ENCODE measurements around the gene ZNF746. TPM values are rescaled to one million over a fixed set of nuclear protein-coding genes. Genes with fewer than 3 reads are reported as not detected.

The ZNF746 gene
- total RNA-seq, 1 experiment from 2014 or later = 22.2 TPM

DNA sequence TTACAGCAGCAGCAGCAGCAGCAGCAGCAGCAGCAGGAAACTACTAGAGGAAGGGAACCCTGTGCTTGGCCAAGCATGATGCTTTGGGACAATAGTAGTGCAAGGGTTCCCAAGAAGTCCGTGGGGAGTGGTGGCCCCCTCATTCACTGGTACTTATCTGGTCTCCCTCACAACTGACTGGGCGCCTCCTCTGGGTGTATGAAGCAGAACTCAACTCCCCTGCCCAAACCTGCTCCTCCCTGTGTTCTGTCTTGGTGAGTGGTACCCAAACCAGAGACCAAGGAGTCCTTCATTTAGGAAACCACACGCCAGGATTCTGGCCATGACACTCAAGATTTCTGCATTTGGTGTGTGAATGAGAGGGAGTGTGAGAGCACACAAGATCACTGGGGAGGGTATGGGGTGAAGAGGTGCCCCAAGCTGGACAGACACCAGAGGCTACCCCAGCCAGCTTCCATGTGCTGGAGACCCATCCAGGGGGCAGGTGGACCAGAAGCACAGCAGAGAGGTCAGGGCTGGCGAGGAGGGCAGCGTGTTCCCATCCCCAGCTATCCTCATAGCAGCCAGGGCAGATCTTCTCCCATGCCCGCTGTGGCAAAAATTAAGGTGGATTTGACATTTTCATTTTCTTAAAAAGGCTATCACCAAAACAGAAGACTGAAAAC lies 26.2 kb downstream of the ZNF746 start:
- Histone ChIP-seq H3K4me3 (ENCODE audit: low read depth in 2 of 2, low read length in 2 of 2) (no peak overlapping the region), H3K4me1 (ENCODE audit: control insufficient read depth, insufficient read depth, low read length) (no peaks in the 10 kb centered on the region), H3K36me3 (ENCODE audit: control insufficient read depth, insufficient read depth, low read length) (peaks cover 6% of the 10 kb centered on the region), H3K27me3 (ENCODE audit: control insufficient read depth, insufficient read depth, low read length) (no peaks in the 10 kb centered on the region), H3K27ac (ENCODE audit: low read length) (no peak overlapping the region), H3K9me3 (ENCODE audit: control insufficient read depth, insufficient read depth, low read depth, low read length) (peaks cover 8% of the 10 kb centered on the region; the same call in 1 of the 2 replicates)
- ChIA-PET CTCF (no interaction called here), POLR2A (no interaction called here)
- no TSS peak for BruUV-seq (replicated peaks)
- no peak for TF ChIP-seq POLR2AphosphoS5 (IDR thresholded peaks at IDR 0.05; ENCODE audit: low read depth, low read length)
- no peak for TF ChIP-seq REST (IDR thresholded peaks at IDR 0.05; ENCODE audit: insufficient read depth in 1 of 2, low read depth in 2 of 2, low read length in 1 of 2)
- TF ChIP-seq CTCF (IDR thresholded peaks at IDR 0.05) = no peak
- no peak for TF ChIP-seq TCF7L2 (IDR thresholded peaks at IDR 0.05; ENCODE audit: low read depth, low read length)
- TF ChIP-seq SIN3A (IDR thresholded peaks at IDR 0.05; ENCODE audit: borderline replicate concordance, insufficient read depth, low read depth, low read length) = no peak
- in situ Hi-C loops (cut with HindIII; ENCODE audit: low pct_unique_long_range_greater_than_20kb, low sequenced_read_pairs) = no loop called here
- DNase-seq (ENCODE audit: low read depth, low spot score) (no peak), ATAC-seq (no peak)
- intact Hi-C loops (cut with micrococcal nuclease; ENCODE audit: unreplicated experiment) = no loop called here

DNA sequence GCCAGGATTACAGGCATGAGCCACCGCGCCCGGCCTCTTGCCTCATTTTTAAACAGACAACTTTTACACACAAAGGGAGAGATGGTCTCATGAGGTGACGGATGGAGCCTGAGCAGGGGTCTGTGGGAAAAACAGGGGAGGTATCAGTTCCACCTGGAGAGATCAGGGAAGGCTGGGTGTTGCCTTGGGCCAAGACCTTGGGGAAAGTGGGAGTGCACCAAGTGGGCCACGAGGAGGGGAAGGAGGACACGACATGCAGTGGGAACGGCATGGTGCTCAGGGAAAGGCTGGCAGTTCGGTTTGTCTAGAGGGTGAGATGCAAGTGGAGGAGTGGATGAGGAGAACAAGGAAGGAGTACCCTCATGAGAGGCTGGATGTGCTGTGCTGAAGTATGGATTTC lies 27.8 kb downstream of the ZNF746 start:
- Histone ChIP-seq H3K36me3 (ENCODE audit: control insufficient read depth, insufficient read depth, low read length) (peaks cover 6% of the 10 kb centered on the region), H3K4me3 (ENCODE audit: low read depth in 2 of 2, low read length in 2 of 2) (no peak overlapping the region), H3K4me1 (ENCODE audit: control insufficient read depth, insufficient read depth, low read length) (no peaks in the 10 kb centered on the region), H3K27ac (ENCODE audit: low read length) (no peak overlapping the region), H3K9me3 (ENCODE audit: control insufficient read depth, insufficient read depth, low read depth, low read length) (peaks cover 8% of the 10 kb centered on the region; the same call in 1 of the 2 replicates), H3K27me3 (ENCODE audit: control insufficient read depth, insufficient read depth, low read length) (no peaks in the 10 kb centered on the region)
- intact Hi-C loops (cut with micrococcal nuclease; ENCODE audit: unreplicated experiment) = no loop called here
- TF ChIP-seq POLR2AphosphoS5 (IDR thresholded peaks at IDR 0.05; ENCODE audit: low read depth, low read length) (no peak), CTCF (IDR thresholded peaks at IDR 0.05) (no peak), REST (IDR thresholded peaks at IDR 0.05; ENCODE audit: insufficient read depth in 1 of 2, low read depth in 2 of 2, low read length in 1 of 2) (no peak), SIN3A (IDR thresholded peaks at IDR 0.05; ENCODE audit: borderline replicate concordance, insufficient read depth, low read depth, low read length) (no peak), TCF7L2 (IDR thresholded peaks at IDR 0.05; ENCODE audit: low read depth, low read length) (no peak)
- peak; percentile 31; the same call in 1 of the 2 replicates for ATAC-seq
- in situ Hi-C loops (cut with HindIII; ENCODE audit: low pct_unique_long_range_greater_than_20kb, low sequenced_read_pairs) = no loop called here
- DNase-seq (ENCODE audit: low read depth, low spot score) = no peak
- no TSS peak for BruUV-seq (replicated peaks)
- ChIA-PET POLR2A (no interaction called here), CTCF (no interaction called here)
